ENCODE measurements around the gene OSBPL10. TPM values are rescaled to one million over a fixed set of nuclear protein-coding genes. Genes with fewer than 3 reads are reported as not detected.

The OSBPL10 gene
- total and polyA plus RNA-seq, 2 of the 4 experiments (the other 2 are of a cell fraction): 9.5 to 10.1 TPM

DNA sequence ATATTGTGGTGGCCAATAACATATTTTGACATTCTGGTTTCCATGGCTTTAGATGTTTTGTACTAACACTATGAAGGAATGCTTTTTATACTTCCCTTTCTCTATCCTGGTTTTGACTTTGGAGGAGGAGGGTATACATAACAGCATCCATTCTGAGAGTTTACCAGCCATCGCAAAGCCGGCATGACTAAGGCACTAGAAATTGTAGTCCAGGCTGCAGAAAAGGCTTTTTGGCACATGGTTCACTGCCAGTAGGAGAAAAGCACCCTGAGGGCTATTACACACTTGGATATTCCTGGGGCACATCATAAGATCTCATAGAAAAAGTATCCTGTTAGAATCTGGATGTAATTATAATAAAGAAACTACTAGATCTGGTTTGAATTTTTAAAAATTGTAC, 346.6 kb downstream of the OSBPL10 start:
- Histone ChIP-seq H3K56ac (ENCODE audit: extremely low read depth, insufficient read depth, low read length) (no peak overlapping the region), H2AK9ac (replicated peaks; ENCODE audit: low read depth, low read length, poor library complexity) (no peak overlapping the region), H2BK20ac (ENCODE audit: low read depth, low read length) (no peak overlapping the region), H2AFZ (replicated peaks; ENCODE audit: low read length, poor library complexity) (no peak overlapping the region), H3K27me3 (ENCODE audit: control insufficient read depth, insufficient read depth, low read length) (no peaks in the 10 kb centered on the region), H3K9ac (ENCODE audit: low read depth, low read length) (no peak overlapping the region), H2BK5ac (ENCODE audit: low read depth, low read length, poor library complexity, severe bottlenecking) (no peak overlapping the region), H3K27ac (ENCODE audit: insufficient read depth, low read length) (no peak overlapping the region; the same call in 1 of the 2 replicates), H3K9me1 (ENCODE audit: insufficient read depth, low read length) (no peaks in the 10 kb centered on the region), H4K8ac (ENCODE audit: low read depth in 2 of 2, low read length in 2 of 2) (no peak overlapping the region), H3K79me1 (ENCODE audit: low read depth in 1 of 2, low read length in 2 of 2) (no peaks in the 10 kb centered on the region; a peak in 1 of 4 replicates), H3K4ac (ENCODE audit: low read depth, low read length) (no peak overlapping the region), H4K91ac (ENCODE audit: insufficient read depth, low read depth, low read length) (no peak overlapping the region), H3K14ac (replicated peaks; ENCODE audit: low read depth, low read length) (no peak overlapping the region), H3K23ac (ENCODE audit: low read depth, low read length) (no peak overlapping the region), H2BK120ac (ENCODE audit: low read depth, low read length) (no peak overlapping the region), H2BK15ac (ENCODE audit: low read depth, low read length) (no peak overlapping the region), H3K36me3 (ENCODE audit: control insufficient read depth, insufficient read depth, low read length) (peaks cover 3% of the 10 kb centered on the region), H3K18ac (ENCODE audit: low read depth, low read length) (no peak overlapping the region), H3K4me1 (ENCODE audit: control insufficient read depth, insufficient read depth, low read length) (peaks cover 2% of the 10 kb centered on the region; the same call in 1 of the 2 replicates), H2AK5ac (ENCODE audit: low read depth, low read length) (no peak overlapping the region), H3K4me2 (ENCODE audit: low read depth, low read length) (no peak overlapping the region), H3K9me3 (ENCODE audit: control insufficient read depth, insufficient read depth, low read length) (no peaks in the 10 kb centered on the region), H4K20me1 (ENCODE audit: insufficient read depth, low read length) (no peaks in the 10 kb centered on the region), H4K5ac (ENCODE audit: low read depth, low read length) (no peak overlapping the region), H3K4me3 (ENCODE audit: insufficient read depth, low read depth, low read length) (no peak overlapping the region)
- TF ChIP-seq, protein P1, sequence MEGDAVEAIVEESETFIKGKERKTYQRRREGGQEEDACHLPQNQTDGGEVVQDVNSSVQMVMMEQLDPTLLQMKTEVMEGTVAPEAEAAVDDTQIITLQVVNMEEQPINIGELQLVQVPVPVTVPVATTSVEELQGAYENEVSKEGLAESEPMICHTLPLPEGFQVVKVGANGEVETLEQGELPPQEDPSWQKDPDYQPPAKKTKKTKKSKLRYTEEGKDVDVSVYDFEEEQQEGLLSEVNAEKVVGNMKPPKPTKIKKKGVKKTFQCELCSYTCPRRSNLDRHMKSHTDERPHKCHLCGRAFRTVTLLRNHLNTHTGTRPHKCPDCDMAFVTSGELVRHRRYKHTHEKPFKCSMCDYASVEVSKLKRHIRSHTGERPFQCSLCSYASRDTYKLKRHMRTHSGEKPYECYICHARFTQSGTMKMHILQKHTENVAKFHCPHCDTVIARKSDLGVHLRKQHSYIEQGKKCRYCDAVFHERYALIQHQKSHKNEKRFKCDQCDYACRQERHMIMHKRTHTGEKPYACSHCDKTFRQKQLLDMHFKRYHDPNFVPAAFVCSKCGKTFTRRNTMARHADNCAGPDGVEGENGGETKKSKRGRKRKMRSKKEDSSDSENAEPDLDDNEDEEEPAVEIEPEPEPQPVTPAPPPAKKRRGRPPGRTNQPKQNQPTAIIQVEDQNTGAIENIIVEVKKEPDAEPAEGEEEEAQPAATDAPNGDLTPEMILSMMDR (conservative IDR thresholded peaks at IDR 0.05; ENCODE audit: low read depth, low read length): no peak
- no peak for TF ChIP-seq MXI1 (IDR thresholded peaks at IDR 0.05; ENCODE audit: borderline replicate concordance, low read depth, low read length)
- intact Hi-C loops (cut with micrococcal nuclease) (loop anchor here (5.0 kb wide), 1 partner anchor 473 kb away; the partner anchor contains the start of gene GPD1L), dilution Hi-C loops (cut with HindIII; ENCODE audit: low sequenced_read_pairs, unreplicated experiment) (no loop called here), in situ Hi-C loops (cut with MboI; ENCODE audit: low sequenced_read_pairs) (no loop called here)
- DNase-seq (peak; percentile 70), ATAC-seq (ENCODE audit: low read depth) (peak; percentile 85)
- ChIA-PET POLR2A (ENCODE audit: unreplicated experiment) (no interaction called here), CTCF (no interaction called here)
- 90% methylated on average over 2 of the region's 2 CpGs; no CpG with 5 or more reads in 1 of the 2 experiments for WGBS, 2 experiments (ENCODE audit: extremely low coverage in 2 of 2, insufficient read length in 1 of 2)
- no TSS peak for BruUV-seq (replicated peaks)
